Right kidney (tissue), 1 donor: ENCODE measurements around the gene GPHN.

Experiments used
- DNase-seq: peaks from one replicate; pipeline ENCODE4 v3.0.0-alpha.2; 2016

Gene GPHN

GRCh38 chr14:66596241-66596985 is 88.5 kb downstream of the GPHN start:
- no peak for DNase-seq

GRCh38 chr14:66600416-66600815 is 92.5 kb downstream of the GPHN start:
- no peak for DNase-seq

DNA sequence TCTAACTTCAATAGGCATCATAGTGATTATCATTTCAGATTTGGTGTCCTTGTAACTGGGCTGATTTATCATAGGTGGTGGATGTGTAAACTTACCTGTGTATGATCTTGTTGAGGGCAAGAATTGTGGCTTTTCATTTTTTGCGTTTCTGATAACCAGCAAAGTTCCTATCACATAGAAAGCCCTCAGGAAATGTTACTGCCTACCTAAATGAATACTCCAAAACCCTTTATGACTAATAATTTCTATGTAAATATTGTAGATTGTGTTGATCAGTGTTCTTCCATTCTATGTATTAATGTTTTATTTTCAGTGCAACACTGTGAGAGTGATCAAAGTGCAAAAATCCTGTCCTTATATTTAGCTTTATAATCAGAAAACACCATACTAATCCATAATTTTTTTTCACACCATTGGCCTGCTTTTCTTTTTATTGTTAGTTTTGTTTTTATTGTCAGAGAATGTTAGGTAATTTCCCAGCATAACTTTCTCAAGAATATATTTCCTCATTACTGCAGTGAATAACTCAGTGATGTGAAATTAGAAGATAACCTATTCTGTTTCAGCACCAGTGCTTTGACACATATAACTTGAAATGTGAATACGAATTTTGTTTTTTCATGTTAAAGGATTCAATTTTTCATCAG is 94.1 kb downstream of the GPHN start:
- DNase-seq = no peak

DNA sequence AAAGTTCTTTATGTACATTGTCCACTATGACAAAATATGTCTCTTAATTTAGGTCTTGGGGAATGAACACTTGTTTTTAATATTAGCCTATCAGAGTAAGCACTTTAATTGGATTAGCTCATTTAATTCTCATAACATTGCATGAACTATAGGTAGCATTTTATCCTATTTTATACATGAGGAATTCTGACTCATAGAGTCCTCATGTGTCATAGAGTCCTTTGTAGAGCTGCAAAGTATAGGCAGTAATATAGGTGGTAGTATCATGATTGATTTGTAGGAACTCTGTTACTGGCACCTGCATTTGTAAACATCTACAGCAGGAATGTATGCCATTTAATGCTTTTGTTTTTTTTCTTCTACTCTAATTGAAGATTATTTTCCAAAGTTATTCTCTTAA is 96.0 kb downstream of the GPHN start:
- DNase-seq = no peak

DNA sequence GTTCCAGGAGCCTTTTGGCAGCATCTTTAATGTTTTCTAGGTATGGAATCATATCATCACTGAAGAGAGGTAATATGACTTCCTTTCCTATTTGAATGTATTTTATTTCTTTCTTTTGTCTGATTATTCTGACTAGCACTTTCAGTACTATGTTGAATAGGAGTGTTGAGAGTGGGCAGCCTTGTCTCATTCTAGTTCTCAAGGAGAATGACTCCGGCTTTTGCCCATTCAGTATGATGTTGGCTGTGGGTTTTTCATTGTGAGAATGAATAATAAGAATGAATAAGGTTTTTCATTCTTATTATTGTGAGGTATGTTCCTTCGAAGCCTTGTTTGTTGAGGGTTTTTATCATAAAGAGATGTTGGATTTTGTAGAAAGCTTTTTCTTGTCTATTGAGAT is 98.9 kb downstream of the GPHN start:
- DNase-seq = no peak

- no peak for DNase-seq
Observed at GRCh38 chr14:66610154-66610563, 102.2 kb downstream of the GPHN start.

- DNase-seq = no peak
Observed at GRCh38 chr14:66613344-66613743, 105.4 kb downstream of the GPHN start.

DNA sequence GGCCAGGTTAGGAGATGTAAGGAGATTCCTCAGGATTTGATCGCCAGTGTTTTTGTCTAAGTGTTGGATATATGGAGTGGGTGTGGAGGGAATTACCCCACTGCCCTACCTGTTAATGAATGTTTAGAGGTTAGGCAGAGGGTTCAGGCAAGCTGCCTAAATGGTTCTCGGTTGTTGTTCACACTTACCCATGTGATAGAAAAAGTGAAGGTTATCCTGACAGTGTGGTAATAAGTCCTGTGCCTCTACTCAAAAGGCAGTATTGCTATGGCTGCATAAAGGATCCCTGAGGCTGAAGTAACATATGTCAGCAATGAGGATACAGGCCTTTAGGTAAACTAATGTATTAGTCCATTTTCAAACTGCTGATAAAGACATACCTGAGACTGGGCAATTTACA is 112.0 kb downstream of the GPHN start:
- DNase-seq = no peak

- DNase-seq = no peak
Observed at GRCh38 chr14:66623838-66624237, 115.9 kb downstream of the GPHN start.

- peak; percentile 7 for DNase-seq
Observed at GRCh38 chr14:66624336-66624937, 116.5 kb downstream of the GPHN start.

- DNase-seq = no peak
Observed at GRCh38 chr14:66628636-66629035, 120.7 kb downstream of the GPHN start.

DNA sequence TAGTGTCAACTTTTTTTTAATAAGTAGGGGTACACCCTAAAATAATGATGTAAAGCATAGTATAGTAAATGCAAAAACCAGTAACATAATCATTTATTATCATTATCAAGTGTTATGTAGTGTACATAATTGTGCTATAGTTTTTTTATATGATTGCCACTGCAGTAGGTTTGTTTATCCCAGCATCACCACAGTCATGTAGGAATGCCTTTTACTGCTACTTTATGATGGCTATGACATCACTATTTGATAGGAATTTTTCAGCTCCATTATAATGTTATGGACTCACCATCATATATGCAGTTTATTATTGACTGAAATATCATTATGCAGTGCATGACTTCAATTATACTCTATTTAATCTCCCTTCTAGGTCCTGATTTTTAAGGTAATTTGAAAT is 121.6 kb downstream of the GPHN start:
- DNase-seq = no peak

DNA sequence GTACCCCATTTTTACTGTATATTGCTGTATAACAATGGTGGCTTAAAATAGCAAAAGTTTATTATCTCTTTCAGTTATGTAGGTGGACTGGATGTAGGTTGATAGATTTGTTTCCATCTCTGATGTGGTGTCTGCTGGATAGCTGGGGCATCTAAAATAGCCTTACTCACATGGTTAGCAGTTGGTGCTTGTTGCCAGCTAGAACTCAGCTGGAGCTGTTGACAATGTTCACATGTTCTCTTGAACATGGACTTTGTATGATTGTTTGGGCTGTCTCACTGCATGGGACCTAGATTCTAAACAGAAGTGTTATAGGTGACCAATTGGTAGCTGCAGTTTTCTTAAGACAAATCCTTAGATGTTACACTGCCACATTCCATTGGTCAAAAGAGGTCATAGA is 126.9 kb downstream of the GPHN start:
- DNase-seq = no peak

DNA sequence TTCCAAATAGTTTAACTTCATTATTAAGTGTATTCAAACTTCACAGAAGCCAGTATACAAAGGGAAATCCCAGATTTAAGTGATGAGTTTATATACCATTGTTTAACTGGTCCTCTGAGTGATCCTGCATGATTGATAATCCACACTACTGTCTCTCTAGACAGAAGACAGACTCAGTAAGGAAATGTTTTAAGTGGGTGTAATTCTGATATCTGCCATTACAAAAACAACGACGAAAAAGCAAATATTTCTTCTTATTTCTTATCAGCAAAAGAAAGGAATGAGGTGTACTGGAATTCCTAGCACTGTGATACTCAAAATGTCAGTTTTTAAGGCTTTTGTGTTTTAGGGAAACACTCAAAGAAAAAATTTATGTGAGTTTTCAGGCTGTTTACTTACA is 127.5 kb downstream of the GPHN start:
- DNase-seq = no peak

GRCh38 chr14:66636240-66636639 is 128.3 kb downstream of the GPHN start:
- DNase-seq = no peak

- no peak for DNase-seq
Observed at GRCh38 chr14:66638689-66639088, 130.7 kb downstream of the GPHN start.

DNA sequence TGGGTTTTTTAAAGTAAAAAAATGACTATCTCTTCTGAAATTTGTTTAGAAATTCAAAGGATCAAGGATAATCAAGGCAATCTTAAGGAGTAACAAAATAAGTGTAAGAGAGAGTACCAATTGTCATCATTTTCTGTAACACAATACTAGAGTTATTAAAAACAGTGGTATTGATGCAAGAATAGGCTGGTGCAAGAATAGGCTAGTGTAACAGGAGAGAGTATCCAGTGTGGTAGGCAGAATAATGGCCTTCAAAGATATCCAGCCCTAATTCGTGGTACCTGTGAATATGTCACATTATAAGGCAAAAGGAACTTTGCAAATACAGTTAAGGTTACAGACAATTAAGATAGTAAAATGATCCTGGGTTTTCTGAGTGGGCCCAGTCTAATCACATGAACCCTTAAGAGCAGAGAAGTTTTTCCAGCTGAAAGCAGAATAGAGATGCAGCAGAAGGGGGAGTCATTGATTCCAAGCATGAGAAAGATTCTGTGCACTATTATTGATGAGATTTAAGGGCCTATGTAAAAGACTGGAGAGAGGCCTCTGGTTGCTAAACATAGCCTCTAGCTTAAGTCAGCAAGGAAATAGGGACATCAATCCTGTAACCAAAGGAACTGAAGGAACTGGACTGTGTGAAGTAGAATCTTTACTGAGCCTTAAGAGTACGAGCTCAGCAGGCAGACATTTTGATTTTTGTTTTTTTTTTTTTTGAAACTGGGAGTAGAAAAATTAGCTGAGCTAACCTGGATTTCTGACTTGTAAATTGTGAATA is 134.1 kb downstream of the GPHN start:
- DNase-seq = no peak

GRCh38 chr14:66643344-66643743 is 135.4 kb downstream of the GPHN start:
- no peak for DNase-seq

DNA sequence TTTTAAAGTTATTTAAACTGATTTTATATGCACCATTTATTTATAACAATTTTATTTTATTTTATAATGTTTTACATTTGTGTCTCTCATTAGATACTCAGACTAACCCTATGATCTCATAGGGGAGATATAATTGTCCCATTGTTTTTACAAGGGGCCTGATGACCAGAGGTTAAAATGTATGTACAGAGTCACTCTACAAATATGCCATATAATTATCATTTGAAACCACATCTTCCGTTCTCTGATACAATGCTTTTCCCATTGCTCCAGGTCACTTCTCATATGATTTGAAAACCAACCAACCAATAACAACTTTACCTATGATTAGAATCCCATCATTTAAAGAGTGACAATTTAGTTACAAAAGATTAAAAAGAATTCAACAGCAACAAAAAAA is 137.8 kb downstream of the GPHN start:
- DNase-seq = no peak

DNA sequence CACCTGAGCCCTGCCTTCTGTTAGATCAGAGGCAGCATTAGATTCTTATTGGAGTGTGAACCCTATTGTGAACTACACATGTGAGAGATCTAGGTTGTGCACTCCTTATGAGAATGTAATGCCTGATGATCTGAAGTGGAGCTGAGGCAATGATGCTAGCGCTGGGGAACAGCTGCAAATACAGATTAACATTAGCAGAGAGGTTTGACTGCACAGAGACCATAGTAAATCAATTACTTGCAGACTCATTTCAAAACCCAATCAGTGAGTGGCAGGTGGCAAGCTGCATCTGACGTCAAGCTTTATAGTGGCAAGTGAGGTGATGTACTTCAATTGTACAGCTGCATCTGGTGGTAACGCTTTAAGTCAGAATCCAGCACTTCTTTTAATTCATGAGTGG is 141.6 kb downstream of the GPHN start:
- DNase-seq = no peak

DNA sequence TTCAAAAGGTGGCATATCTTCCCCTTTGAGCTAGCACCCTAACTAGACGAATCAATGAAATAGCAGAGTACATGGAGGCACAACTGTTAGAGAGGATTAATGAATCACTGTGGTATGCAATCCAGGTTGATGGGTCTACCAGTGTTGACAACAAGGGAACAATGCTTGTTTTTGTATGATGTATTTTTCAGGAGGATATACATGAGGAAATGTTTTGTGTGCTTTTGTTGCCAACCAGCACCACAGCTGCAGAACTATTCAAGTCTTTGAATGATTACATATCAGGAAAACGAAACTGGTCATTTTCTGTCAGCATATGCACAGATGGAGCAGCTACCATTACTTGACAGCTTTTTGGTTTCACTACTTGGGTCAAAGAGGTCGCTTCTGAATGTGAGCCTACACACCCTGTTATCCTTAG is 142.6 kb downstream of the GPHN start:
- no peak for DNase-seq

GRCh38 chr14:66651536-66652220 is 143.7 kb downstream of the GPHN start:
- DNase-seq = no peak
